OCI-LY7 (cell line): Measurements from ENCODE around the gene PIK3C2B.

Source experiments
- EZH2phosphoT487 ChIP-seq: fragments of 200-600 bp; sonication (generic); IDR thresholded peaks from 2 replicates; pipeline ENCODE4 v1.6.1; 2018; ENCODE audit warnings: low read depth, borderline replicate concordance, mild to moderate bottlenecking, mixed run types, antibody characterized with exemption, low read length, moderate library complexity, mixed read lengths
- TF ChIP-seq, protein P1 (sequence below): fragments of 200-600 bp; sonication (generic); conservative IDR thresholded peaks from 2 replicates; pipeline ENCODE4 v1.5.1; 2014; ENCODE audit warnings: mild to moderate bottlenecking, antibody characterized with exemption, low read length, moderate library complexity, mixed read lengths

DNA sequence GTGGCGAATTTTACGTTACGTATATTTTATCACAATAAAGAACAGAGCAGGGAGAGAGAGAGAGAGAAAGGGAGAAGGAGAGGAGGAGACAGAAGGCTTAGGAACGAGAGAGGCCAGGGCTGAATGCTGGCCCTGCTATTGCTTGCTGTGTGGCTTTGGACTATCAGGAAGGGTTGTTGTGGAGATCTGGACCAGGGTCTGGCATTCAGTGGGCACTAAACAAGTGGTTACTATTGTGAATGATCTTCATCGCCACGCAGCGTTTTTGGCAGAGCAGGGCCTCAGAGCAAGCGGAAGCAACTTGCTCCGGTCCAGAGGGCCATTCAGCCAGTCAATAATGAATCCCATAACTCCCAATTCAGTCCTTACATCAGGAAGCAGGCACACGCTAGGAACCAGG, 26.4 kb downstream of the PIK3C2B start:
- TF ChIP-seq, protein P1, sequence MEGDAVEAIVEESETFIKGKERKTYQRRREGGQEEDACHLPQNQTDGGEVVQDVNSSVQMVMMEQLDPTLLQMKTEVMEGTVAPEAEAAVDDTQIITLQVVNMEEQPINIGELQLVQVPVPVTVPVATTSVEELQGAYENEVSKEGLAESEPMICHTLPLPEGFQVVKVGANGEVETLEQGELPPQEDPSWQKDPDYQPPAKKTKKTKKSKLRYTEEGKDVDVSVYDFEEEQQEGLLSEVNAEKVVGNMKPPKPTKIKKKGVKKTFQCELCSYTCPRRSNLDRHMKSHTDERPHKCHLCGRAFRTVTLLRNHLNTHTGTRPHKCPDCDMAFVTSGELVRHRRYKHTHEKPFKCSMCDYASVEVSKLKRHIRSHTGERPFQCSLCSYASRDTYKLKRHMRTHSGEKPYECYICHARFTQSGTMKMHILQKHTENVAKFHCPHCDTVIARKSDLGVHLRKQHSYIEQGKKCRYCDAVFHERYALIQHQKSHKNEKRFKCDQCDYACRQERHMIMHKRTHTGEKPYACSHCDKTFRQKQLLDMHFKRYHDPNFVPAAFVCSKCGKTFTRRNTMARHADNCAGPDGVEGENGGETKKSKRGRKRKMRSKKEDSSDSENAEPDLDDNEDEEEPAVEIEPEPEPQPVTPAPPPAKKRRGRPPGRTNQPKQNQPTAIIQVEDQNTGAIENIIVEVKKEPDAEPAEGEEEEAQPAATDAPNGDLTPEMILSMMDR = no peak
- no peak for TF ChIP-seq EZH2phosphoT487
